Erythroblast (primary cell): ENCODE measurements around the gene CD83.

Experiments
- GATA1 ChIP-seq: IDR thresholded peaks from 2 replicates; pipeline ENCODE4 v1.6.1; 2011; ENCODE audit warnings: low read depth, mild to moderate bottlenecking, control low read depth, low read length, moderate library complexity
- POLR2A ChIP-seq: IDR thresholded peaks from 2 replicates; pipeline ENCODE4 v1.6.1; 2011; ENCODE audit warnings: mild to moderate bottlenecking, low read length

DNA sequence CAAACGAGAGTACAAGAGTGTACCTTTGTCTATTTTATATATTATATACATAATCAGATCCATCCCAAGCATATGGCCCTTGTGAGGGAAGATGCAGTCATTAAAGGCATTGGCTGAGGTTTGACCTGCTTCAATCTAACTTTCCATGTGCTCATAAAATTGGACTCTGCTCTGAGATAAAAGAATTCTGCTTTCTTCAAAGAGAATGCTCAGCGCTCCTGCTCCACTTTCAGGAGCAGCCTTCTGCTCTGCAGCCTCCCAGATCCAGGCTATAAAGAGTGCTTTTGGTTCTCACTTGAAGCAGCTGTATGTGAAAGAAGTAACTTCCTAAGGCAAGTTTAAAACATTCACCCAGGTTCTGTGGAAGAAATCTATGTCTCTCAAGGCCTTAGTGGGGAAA, 45.3 kb downstream of the CD83 start:
- no peak for TF ChIP-seq POLR2A
- no peak for TF ChIP-seq GATA1
